Transverse colon (tissue), 4 donors: ENCODE data around the gene RGS3. TPM values are rescaled to one million over a fixed set of nuclear protein-coding genes. Genes with fewer than 3 reads are reported as not detected.
A peak's percentile ranks its signal among the peaks of the same experiment; 100 is the strongest.

Experiments used
- DNase-seq: peaks from one replicate; pipeline ENCODE4 v3.0.0-alpha.2; 2019
- H3K27ac ChIP-seq, 4 donors: fragments of 200-600 bp; sonication (generic); 2 replicates each; pipeline ENCODE4 v1.5.1; 2016 to 2018; ENCODE audit warnings: inconsistent platforms in 4 of 4
- H3K27me3 ChIP-seq: fragments of 200-600 bp; sonication (generic); 2 replicates; pipeline ENCODE4 v1.5.1; 2017; ENCODE audit warnings: inconsistent platforms
- H3K36me3 ChIP-seq, 4 donors: fragments of 200-600 bp; sonication (generic); 2 replicates each; pipeline ENCODE4 v1.5.1; 2017 to 2019; ENCODE audit warnings: inconsistent platforms in 4 of 4
- H3K4me1 ChIP-seq, 4 donors: fragments of 200-600 bp; sonication (generic); 2 replicates each; pipeline ENCODE4 v1.5.1; 2017 to 2020; ENCODE audit warnings: inconsistent platforms in 4 of 4
- H3K4me3 ChIP-seq, 4 donors: fragments of 200-600 bp; sonication (generic); 1 replicate in 1 of 4; 2 replicates in 3 of 4; pipeline versions ENCODE4 v1.5.1 to v1.6.1; 2017 to 2019; ENCODE audit warnings: inconsistent platforms in 4 of 4
- H3K9me3 ChIP-seq, 2 donors: fragments of 200-600 bp; sonication (generic); 2 replicates each; pipeline ENCODE4 v1.5.1; 2017 to 2019; ENCODE audit warnings: inconsistent platforms in 2 of 2
- CTCF ChIP-seq, 5 experiments: fragments of 200-600 bp in 3 of 5; fragments of 450-650 bp in 2 of 5; sonication (generic) in 3 of 5; IDR thresholded peaks; 1 replicate in 2 of 5; 2 replicates in 3 of 5; pipeline ENCODE4 v1.5.1; 2016 to 2017; ENCODE audit warnings: antibody characterized with exemption in 5 of 5, inconsistent platforms in 3 of 5, mild to moderate bottlenecking in 2 of 5, moderate library complexity in 1 of 5
- EP300 ChIP-seq: sonication (generic); formaldehyde crosslinking; IDR thresholded peaks from one replicate; pipeline ENCODE4 v1.6.1; 2017; ENCODE audit warnings: antibody characterized with exemption, low read depth
- POLR2A ChIP-seq: fragments of 450-650 bp; IDR thresholded peaks from one replicate; pipeline ENCODE4 v1.6.1; 2016; ENCODE audit warnings: antibody characterized with exemption, mild to moderate bottlenecking, moderate library complexity
- POLR2AphosphoS5 ChIP-seq, 3 donors: sonication (generic); formaldehyde crosslinking; IDR thresholded peaks; one replicate each; pipeline ENCODE4 v1.6.1; 2016; ENCODE audit warnings: antibody characterized with exemption in 3 of 3
- WGBS, 2 donors: methylation state at CpG; one replicate each; pipeline ENCODE4 v1.1.5; 2018; ENCODE audit warnings: low coverage in 1 of 2; 5-methylcytosine and 5-hydroxymethylcytosine counted together
- in situ Hi-C, 4 donors: fragments of 200-750 bp; cut with MboI; loops; one replicate each; pipeline versions ENCODE4 v1.15.0 to v1.15.1; 2017; ENCODE audit warnings: low sequenced_read_pairs in 3 of 4, low pct_ligation_motif_present in 1 of 4, low pct_unique_long_range_greater_than_20kb in 1 of 4
- intact Hi-C: fragments of 100-400 bp; cut with DNase I; formaldehyde crosslinking; loops from one replicate; pipeline ENCODE4 v1.15.1; 2023; ENCODE audit warnings: low total_unique reads
- total RNA-seq, 4 donors: library from RNA; depleted of rRNA; stranded (reverse); fragments of >200 nt; gene quantifications; one replicate each; pipeline ENCODE4 v1.1.0, GENCODE V29; 2016

Gene RGS3
- total RNA-seq, 4 donors from 2014 or later = 62.7 to 150 (median 80.9) TPM

DNA sequence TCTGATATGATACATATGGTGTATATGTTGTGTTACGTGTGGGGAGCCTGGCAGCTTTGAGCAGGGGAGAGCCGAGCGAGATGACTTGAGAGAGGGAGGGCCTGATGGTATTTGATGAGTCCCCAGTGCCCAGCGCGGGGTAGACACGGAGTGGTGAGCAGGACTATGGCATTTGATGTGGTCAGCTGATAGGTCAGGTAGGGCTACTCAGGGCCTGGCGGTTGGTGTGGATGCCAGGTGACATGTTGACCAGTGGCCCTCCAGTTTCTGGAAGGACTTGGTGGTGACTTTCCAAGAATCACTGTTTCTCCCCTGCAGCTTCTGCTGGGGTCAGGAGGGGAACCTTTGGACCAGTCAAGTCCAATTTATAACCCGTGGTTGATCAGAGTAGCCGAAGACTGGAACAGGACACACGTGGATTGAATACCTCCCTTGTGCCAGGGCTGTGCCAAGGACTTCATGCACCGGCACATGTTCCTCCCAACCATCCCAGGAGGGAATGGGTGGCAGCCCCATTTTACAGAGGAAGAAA lies 148.8 kb downstream of the RGS3 start:
- H3K27me3 ChIP-seq = no peaks in the 10 kb centered on the region
- H3K4me1 ChIP-seq = peaks cover 0 to 9% (median 3%) of the 10 kb centered on the region in 4 donors
- TF ChIP-seq CTCF (IDR thresholded peaks at IDR 0.05) = no peak
- TF ChIP-seq POLR2A = no peak
- no peak for TF ChIP-seq POLR2AphosphoS5 (IDR thresholded peaks at IDR 0.05)
- TF ChIP-seq EP300 = no peak
- H3K4me3 ChIP-seq = no peak overlapping the region
- H3K9me3 ChIP-seq = no peaks in the 10 kb centered on the region
- in situ Hi-C loops = no loop called here
- no peak overlapping the region for H3K27ac ChIP-seq
- no peaks in the 10 kb centered on the region for H3K36me3 ChIP-seq
- WGBS, 2 donors = 78 to 98% methylated on average over 7 to 11 of the region's 11 CpGs
- intact Hi-C loops = no loop called here
- DNase-seq = no peak

GRCh38 chr9:113612828-113613227 lies 149.3 kb downstream of the RGS3 start:
- Histone ChIP-seq H3K4me1 (peaks cover 0 to 9% (median 3%) of the 10 kb centered on the region in 4 donors), H3K4me3 (no peak overlapping the region), H3K27me3 (no peaks in the 10 kb centered on the region), H3K36me3 (no peaks in the 10 kb centered on the region), H3K9me3 (no peaks in the 10 kb centered on the region), H3K27ac (no peak overlapping the region)
- intact Hi-C loops (no loop called here), in situ Hi-C loops (no loop called here)
- WGBS, 2 donors = 89% methylated on average over 6 of the region's 6 CpGs; no CpG with 5 or more reads in 1 of the 2 donors
- no peak for TF ChIP-seq POLR2AphosphoS5 (IDR thresholded peaks at IDR 0.05)
- TF ChIP-seq POLR2A = no peak
- no peak for TF ChIP-seq EP300
- TF ChIP-seq CTCF (IDR thresholded peaks at IDR 0.05) = no peak
- no peak for DNase-seq

GRCh38 chr9:113613815-113614413 lies 150.4 kb downstream of the RGS3 start:
- TF ChIP-seq POLR2AphosphoS5 (IDR thresholded peaks at IDR 0.05) (no peak), EP300 (no peak), POLR2A (no peak), CTCF (IDR thresholded peaks at IDR 0.05) (no peak)
- Histone ChIP-seq H3K9me3 (no peaks in the 10 kb centered on the region), H3K4me1 (peaks cover 0 to 9% (median 3%) of the 10 kb centered on the region in 4 donors), H3K27me3 (no peaks in the 10 kb centered on the region), H3K27ac (peak overlapping the region in 1 of 4 donors; percentile 71), H3K4me3 (no peak overlapping the region), H3K36me3 (no peaks in the 10 kb centered on the region)
- in situ Hi-C loops = no loop called here
- no peak for DNase-seq
- 70 to 81% methylated on average over 4 to 6 of the region's 6 CpGs for WGBS, 2 donors
- intact Hi-C loops = no loop called here

GRCh38 chr9:113614843-113615648 lies 151.5 kb downstream of the RGS3 start:
- Histone ChIP-seq H3K27me3 (no peaks in the 10 kb centered on the region), H3K27ac (peak overlapping the region; percentile 55 to 71 (median 63)), H3K36me3 (no peaks in the 10 kb centered on the region), H3K9me3 (no peaks in the 10 kb centered on the region), H3K4me3 (no peak overlapping the region), H3K4me1 (peaks cover under 1 to 9% (median 4%) of the 10 kb centered on the region in 4 donors)
- intact Hi-C loops (no loop called here), in situ Hi-C loops (no loop called here)
- TF ChIP-seq POLR2AphosphoS5 (IDR thresholded peaks at IDR 0.05) = no peak
- TF ChIP-seq EP300 = no peak
- TF ChIP-seq POLR2A = no peak
- TF ChIP-seq CTCF (IDR thresholded peaks at IDR 0.05) = no peak
- 13 to 64% methylated on average over 4 to 14 of the region's 14 CpGs for WGBS, 2 donors
- DNase-seq = no peak
